A673 (cell line): ENCODE measurements around the gene TNFRSF14.

Experiments
- EZH2 ChIP-seq: fragments of 200-600 bp; sonication (generic); IDR thresholded peaks from 2 replicates; pipeline ENCODE4 v1.6.1; 2017; ENCODE audit warnings: borderline replicate concordance, low read depth, mild to moderate bottlenecking, mixed read lengths, antibody characterized with exemption, low read length; ENCODE audit not compliant: poor library complexity, severe bottlenecking
- TF ChIP-seq, protein P1 (sequence below): fragments of 300-800, 200-600 bp; sonication (generic); conservative IDR thresholded peaks from 2 replicates; pipeline ENCODE4 v1.5.1; 2017; ENCODE audit warnings: low read depth, mild to moderate bottlenecking, antibody characterized with exemption, low read length, moderate library complexity, mixed read lengths

- TF ChIP-seq EZH2 = no peak
- TF ChIP-seq, protein P1, sequence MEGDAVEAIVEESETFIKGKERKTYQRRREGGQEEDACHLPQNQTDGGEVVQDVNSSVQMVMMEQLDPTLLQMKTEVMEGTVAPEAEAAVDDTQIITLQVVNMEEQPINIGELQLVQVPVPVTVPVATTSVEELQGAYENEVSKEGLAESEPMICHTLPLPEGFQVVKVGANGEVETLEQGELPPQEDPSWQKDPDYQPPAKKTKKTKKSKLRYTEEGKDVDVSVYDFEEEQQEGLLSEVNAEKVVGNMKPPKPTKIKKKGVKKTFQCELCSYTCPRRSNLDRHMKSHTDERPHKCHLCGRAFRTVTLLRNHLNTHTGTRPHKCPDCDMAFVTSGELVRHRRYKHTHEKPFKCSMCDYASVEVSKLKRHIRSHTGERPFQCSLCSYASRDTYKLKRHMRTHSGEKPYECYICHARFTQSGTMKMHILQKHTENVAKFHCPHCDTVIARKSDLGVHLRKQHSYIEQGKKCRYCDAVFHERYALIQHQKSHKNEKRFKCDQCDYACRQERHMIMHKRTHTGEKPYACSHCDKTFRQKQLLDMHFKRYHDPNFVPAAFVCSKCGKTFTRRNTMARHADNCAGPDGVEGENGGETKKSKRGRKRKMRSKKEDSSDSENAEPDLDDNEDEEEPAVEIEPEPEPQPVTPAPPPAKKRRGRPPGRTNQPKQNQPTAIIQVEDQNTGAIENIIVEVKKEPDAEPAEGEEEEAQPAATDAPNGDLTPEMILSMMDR = no peak
Measured at GRCh38 chr1:2606881-2607621, 50.9 kb downstream of the TNFRSF14 start.
